Liver (tissue), 9 donors: Measurements from ENCODE around the gene TPGS2. TPM values are rescaled to one million over a fixed set of nuclear protein-coding genes. Genes with fewer than 3 reads are reported as not detected.

Experiments
- DNase-seq: peaks from one replicate; pipeline ENCODE4 v3.0.0-alpha.2; 2017; ENCODE audit warnings: low spot score
- H3K27ac ChIP-seq, 2 donors: one replicate each; pipeline ENCODE4 v1.7.0; 2013; ENCODE audit warnings: inconsistent platforms in 2 of 2, low read length in 2 of 2, control low read depth in 1 of 2, low read depth in 1 of 2, mild to moderate bottlenecking in 1 of 2
- H3K27me3 ChIP-seq, 4 donors: one replicate each; pipeline versions ENCODE4 v1.6.1 to v1.7.0; 2013; ENCODE audit warnings: low read length in 3 of 4, inconsistent platforms in 1 of 4, mild to moderate bottlenecking in 1 of 4, moderate library complexity in 1 of 4; ENCODE audit not compliant: control insufficient read depth in 4 of 4, insufficient read depth in 4 of 4
- H3K36me3 ChIP-seq, 4 donors: one replicate each; pipeline versions ENCODE4 v1.6.1 to v1.7.0; 2013; ENCODE audit warnings: low read length in 3 of 4, mild to moderate bottlenecking in 3 of 4, low read depth in 1 of 4, moderate library complexity in 1 of 4; ENCODE audit not compliant: control insufficient read depth in 4 of 4, insufficient read depth in 3 of 4
- H3K4me1 ChIP-seq, 4 donors: one replicate each; pipeline versions ENCODE4 v1.6.1 to v1.7.0; 2013; ENCODE audit warnings: low read length in 3 of 4, mild to moderate bottlenecking in 3 of 4, moderate library complexity in 1 of 4; ENCODE audit not compliant: control insufficient read depth in 4 of 4, insufficient read depth in 4 of 4
- H3K4me3 ChIP-seq, 3 donors: one replicate each; pipeline versions ENCODE4 v1.6.1 to v1.7.0; 2013; ENCODE audit warnings: low read length in 3 of 3, control low read depth in 1 of 3, low read depth in 1 of 3, mild to moderate bottlenecking in 1 of 3
- H3K9ac ChIP-seq, 2 donors: one replicate each; pipeline ENCODE4 v1.7.0; 2013; ENCODE audit warnings: low read length in 2 of 2, mild to moderate bottlenecking in 2 of 2, moderate library complexity in 2 of 2, control low read depth in 1 of 2, low read depth in 1 of 2
- H3K9me3 ChIP-seq, 4 donors: one replicate each; pipeline versions ENCODE4 v1.6.1 to v1.7.0; 2013; ENCODE audit warnings: low read length in 3 of 4; ENCODE audit not compliant: control insufficient read depth in 4 of 4
- CTCF ChIP-seq: fragments of 150-350 bp; IDR thresholded peaks from 2 replicates; pipeline ENCODE4 v1.5.1; 2017; ENCODE audit warnings: improper control_type of control experiment, low read depth, low read length; ENCODE audit not compliant: missing input control
- EGR1 ChIP-seq, 2 donors: IDR thresholded peaks; 2 replicates each; pipeline ENCODE4 v1.6.1; 2016 to 2018; ENCODE audit warnings: antibody characterized with exemption in 2 of 2, low read depth in 2 of 2
- FOXA1 ChIP-seq: IDR thresholded peaks from 2 replicates; pipeline ENCODE4 v1.6.1; 2016; ENCODE audit warnings: antibody characterized with exemption
- FOXA2 ChIP-seq: IDR thresholded peaks from 2 replicates; pipeline ENCODE4 v1.6.1; 2016; ENCODE audit warnings: antibody characterized with exemption
- GABPA ChIP-seq, 2 donors: IDR thresholded peaks in 1 of 2; conservative IDR thresholded peaks in 1 of 2; 2 replicates each; pipeline ENCODE4 v1.6.1; 2016; ENCODE audit warnings: antibody characterized with exemption in 2 of 2, mild to moderate bottlenecking in 1 of 2, moderate library complexity in 1 of 2
- HNF4A ChIP-seq, 2 donors: conservative IDR thresholded peaks; 2 replicates each; pipeline ENCODE4 v1.6.1; 2016; ENCODE audit warnings: antibody characterized with exemption in 2 of 2, mild to moderate bottlenecking in 2 of 2
- HNF4G ChIP-seq: IDR thresholded peaks from 2 replicates; pipeline ENCODE4 v1.6.1; 2016; ENCODE audit warnings: antibody characterized with exemption
- JUND ChIP-seq, 2 donors: IDR thresholded peaks; 2 replicates each; pipeline ENCODE4 v1.6.1; 2016; ENCODE audit warnings: antibody characterized with exemption in 2 of 2
- NR2F2 ChIP-seq: IDR thresholded peaks from 2 replicates; pipeline ENCODE4 v1.6.1; 2016; ENCODE audit warnings: antibody characterized with exemption
- RAD21 ChIP-seq, 2 donors: IDR thresholded peaks; 2 replicates each; pipeline ENCODE4 v1.6.1; 2016; ENCODE audit warnings: antibody characterized with exemption in 2 of 2, mild to moderate bottlenecking in 2 of 2
- RXRA ChIP-seq, 2 donors: IDR thresholded peaks; 2 replicates each; pipeline ENCODE4 v1.6.1; 2017 to 2018; ENCODE audit warnings: antibody characterized with exemption in 2 of 2, mild to moderate bottlenecking in 1 of 2
- SP1 ChIP-seq: IDR thresholded peaks from 2 replicates; pipeline ENCODE4 v1.6.1; 2018; ENCODE audit warnings: antibody characterized with exemption, mild to moderate bottlenecking
- YY1 ChIP-seq: IDR thresholded peaks from 2 replicates; pipeline ENCODE4 v1.6.1; 2016; ENCODE audit warnings: antibody characterized with exemption, mild to moderate bottlenecking
- WGBS: extraction: QIAGEN DNeasy Blood & Tissue Kit; methylation state at CpG from one replicate; pipeline ENCODE4 v1.1.7; 2013; 5-methylcytosine and 5-hydroxymethylcytosine counted together
- polyA plus RNA-seq, 2 donors: library from polyadenylated mRNA; stranded (reverse) in 1 of 2; unstranded in 1 of 2; fragments of 200-250 nt in 1 of 2; fragments of >200 nt in 1 of 2; fragmentation: Nextera tagmentation in 1 of 2; extraction: Ambion mirVana in 1 of 2; gene quantifications; one replicate each; pipeline versions ENCODE4 v1.2.1 to v1.2.3, GENCODE V29; 2013 to 2015
- total RNA-seq, 2 donors: library from RNA; depleted of rRNA; stranded (reverse); fragments of >200 nt; gene quantifications; one replicate each; pipeline ENCODE4 v1.2.3, GENCODE V29; 2014
- TF ChIP-seq, protein P1 (sequence below): IDR thresholded peaks from 2 replicates; pipeline ENCODE4 v1.6.1; 2016; ENCODE audit warnings: antibody characterized with exemption
- TF ChIP-seq, protein P2 (sequence below): IDR thresholded peaks from 2 replicates; pipeline ENCODE4 v1.6.1; 2016; ENCODE audit warnings: antibody characterized with exemption
- TF ChIP-seq, protein P3 (sequence below): IDR thresholded peaks from 2 replicates; pipeline ENCODE4 v1.6.1; 2016; ENCODE audit warnings: antibody characterized with exemption, mild to moderate bottlenecking
- donor health status: healthy.
- donor health status: healthy.
- donor health status: healthy.
- donor health status: healthy.
- donor health status: healthy.

The TPGS2 gene
- total and polyA plus RNA-seq, 4 donors, result 20.2 to 57.4 (median 21.2) TPM

DNA sequence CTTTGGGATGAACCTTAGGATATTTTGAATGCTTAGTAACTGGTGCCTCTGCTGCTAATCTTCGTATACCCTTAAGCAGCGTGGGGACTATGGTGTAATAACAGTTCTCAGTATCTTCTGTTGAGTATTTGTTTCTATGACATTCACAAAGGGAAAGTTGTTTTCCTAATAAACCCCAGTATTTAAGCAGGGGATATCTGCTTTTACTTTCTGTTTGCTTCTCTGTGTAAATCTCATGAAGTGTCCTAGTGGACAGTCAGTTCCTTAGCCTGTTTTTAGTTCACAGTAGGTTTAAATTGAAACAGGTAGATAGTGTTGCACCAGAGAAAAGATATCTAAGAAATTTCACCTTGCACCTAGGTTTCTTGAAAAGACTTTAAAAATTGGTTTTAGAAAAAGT lies 15.0 kb upstream of the TPGS2 start:
- peaks cover 0 to 8% (median 0%) of the 10 kb centered on the region in 4 donors for H3K4me1 ChIP-seq
- TF ChIP-seq HNF4G (no peak), CTCF (no peak), HNF4A (conservative IDR thresholded peaks at IDR 0.05) (no peak), EGR1 (IDR thresholded peaks at IDR 0.05; ENCODE audit: low read depth in 2 of 2) (no peak), NR2F2 (no peak), YY1 (no peak), FOXA1 (no peak), FOXA2 (no peak), RXRA (IDR thresholded peaks at IDR 0.05) (no peak), GABPA (IDR thresholded peaks at IDR 0.05 in 1 of 2, conservative IDR thresholded peaks at IDR 0.05 in 1 of 2) (no peak), JUND (IDR thresholded peaks at IDR 0.05) (no peak)
- TF ChIP-seq, protein P1, sequence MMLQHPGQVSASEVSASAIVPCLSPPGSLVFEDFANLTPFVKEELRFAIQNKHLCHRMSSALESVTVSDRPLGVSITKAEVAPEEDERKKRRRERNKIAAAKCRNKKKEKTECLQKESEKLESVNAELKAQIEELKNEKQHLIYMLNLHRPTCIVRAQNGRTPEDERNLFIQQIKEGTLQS, result no peak
- TF ChIP-seq, protein P2, sequence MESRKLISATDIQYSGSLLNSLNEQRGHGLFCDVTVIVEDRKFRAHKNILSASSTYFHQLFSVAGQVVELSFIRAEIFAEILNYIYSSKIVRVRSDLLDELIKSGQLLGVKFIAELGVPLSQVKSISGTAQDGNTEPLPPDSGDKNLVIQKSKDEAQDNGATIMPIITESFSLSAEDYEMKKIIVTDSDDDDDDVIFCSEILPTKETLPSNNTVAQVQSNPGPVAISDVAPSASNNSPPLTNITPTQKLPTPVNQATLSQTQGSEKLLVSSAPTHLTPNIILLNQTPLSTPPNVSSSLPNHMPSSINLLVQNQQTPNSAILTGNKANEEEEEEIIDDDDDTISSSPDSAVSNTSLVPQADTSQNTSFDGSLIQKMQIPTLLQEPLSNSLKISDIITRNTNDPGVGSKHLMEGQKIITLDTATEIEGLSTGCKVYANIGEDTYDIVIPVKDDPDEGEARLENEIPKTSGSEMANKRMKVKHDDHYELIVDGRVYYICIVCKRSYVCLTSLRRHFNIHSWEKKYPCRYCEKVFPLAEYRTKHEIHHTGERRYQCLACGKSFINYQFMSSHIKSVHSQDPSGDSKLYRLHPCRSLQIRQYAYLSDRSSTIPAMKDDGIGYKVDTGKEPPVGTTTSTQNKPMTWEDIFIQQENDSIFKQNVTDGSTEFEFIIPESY, result no peak
- TF ChIP-seq, protein P3, sequence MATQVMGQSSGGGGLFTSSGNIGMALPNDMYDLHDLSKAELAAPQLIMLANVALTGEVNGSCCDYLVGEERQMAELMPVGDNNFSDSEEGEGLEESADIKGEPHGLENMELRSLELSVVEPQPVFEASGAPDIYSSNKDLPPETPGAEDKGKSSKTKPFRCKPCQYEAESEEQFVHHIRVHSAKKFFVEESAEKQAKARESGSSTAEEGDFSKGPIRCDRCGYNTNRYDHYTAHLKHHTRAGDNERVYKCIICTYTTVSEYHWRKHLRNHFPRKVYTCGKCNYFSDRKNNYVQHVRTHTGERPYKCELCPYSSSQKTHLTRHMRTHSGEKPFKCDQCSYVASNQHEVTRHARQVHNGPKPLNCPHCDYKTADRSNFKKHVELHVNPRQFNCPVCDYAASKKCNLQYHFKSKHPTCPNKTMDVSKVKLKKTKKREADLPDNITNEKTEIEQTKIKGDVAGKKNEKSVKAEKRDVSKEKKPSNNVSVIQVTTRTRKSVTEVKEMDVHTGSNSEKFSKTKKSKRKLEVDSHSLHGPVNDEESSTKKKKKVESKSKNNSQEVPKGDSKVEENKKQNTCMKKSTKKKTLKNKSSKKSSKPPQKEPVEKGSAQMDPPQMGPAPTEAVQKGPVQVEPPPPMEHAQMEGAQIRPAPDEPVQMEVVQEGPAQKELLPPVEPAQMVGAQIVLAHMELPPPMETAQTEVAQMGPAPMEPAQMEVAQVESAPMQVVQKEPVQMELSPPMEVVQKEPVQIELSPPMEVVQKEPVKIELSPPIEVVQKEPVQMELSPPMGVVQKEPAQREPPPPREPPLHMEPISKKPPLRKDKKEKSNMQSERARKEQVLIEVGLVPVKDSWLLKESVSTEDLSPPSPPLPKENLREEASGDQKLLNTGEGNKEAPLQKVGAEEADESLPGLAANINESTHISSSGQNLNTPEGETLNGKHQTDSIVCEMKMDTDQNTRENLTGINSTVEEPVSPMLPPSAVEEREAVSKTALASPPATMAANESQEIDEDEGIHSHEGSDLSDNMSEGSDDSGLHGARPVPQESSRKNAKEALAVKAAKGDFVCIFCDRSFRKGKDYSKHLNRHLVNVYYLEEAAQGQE, result no peak
- WGBS, result 62% methylated on average over 2 of the region's 2 CpGs
- no peak overlapping the region for H3K27ac ChIP-seq
- H3K9ac ChIP-seq, result no peak overlapping the region
- H3K27me3 ChIP-seq, result no peaks in the 10 kb centered on the region
- no peak overlapping the region for H3K4me3 ChIP-seq
- peaks cover 0 to 3% (median 1%) of the 10 kb centered on the region in 4 donors for H3K36me3 ChIP-seq
- DNase-seq, result no peak
- H3K9me3 ChIP-seq, result no peaks in the 10 kb centered on the region

GRCh38 chr18:36843199-36843598 lies 14.4 kb upstream of the TPGS2 start:
- H3K9me3 ChIP-seq, result no peaks in the 10 kb centered on the region
- 97% methylated on average over 5 of the region's 5 CpGs for WGBS
- no peaks in the 10 kb centered on the region for H3K27me3 ChIP-seq
- no peak overlapping the region for H3K27ac ChIP-seq
- H3K9ac ChIP-seq, result no peak overlapping the region
- peaks cover 0 to 3% (median 1%) of the 10 kb centered on the region in 4 donors for H3K36me3 ChIP-seq
- no peak overlapping the region for H3K4me3 ChIP-seq
- peaks cover 0 to 8% (median 0%) of the 10 kb centered on the region in 4 donors for H3K4me1 ChIP-seq
- no peak for DNase-seq
- TF ChIP-seq HNF4G, result no peak
- no peak for TF ChIP-seq RXRA (IDR thresholded peaks at IDR 0.05)
- TF ChIP-seq, protein P3, result no peak
- no peak for TF ChIP-seq NR2F2
- TF ChIP-seq YY1, result no peak
- no peak for TF ChIP-seq SP1
- no peak for TF ChIP-seq CTCF
- no peak for TF ChIP-seq EGR1 (IDR thresholded peaks at IDR 0.05; ENCODE audit: low read depth in 2 of 2)
- TF ChIP-seq, protein P2, result no peak
- TF ChIP-seq JUND (IDR thresholded peaks at IDR 0.05), result no peak
- TF ChIP-seq RAD21 (IDR thresholded peaks at IDR 0.05), result no peak
